GM18517 (cell line): ENCODE measurements around the gene FER.

Experiments
- ATAC-seq: cut with Tn5 transposase; IDR thresholded peaks from one replicate; pipeline ENCODE4 v1.9.1; 2021; ENCODE audit warnings: mild to moderate bottlenecking, moderate library complexity; ENCODE audit not compliant: unreplicated experiment

The FER gene

GRCh38 chr5:109099081-109099480 lies 351.4 kb downstream of the FER start:
- ATAC-seq: no peak

GRCh38 chr5:109100971-109101370 lies 353.3 kb downstream of the FER start:
- ATAC-seq: no peak

- ATAC-seq: no peak
These were observed 354.5 kb downstream of the FER start for GRCh38 chr5:109102096-109102690.

- no peak for ATAC-seq
These were observed 358.1 kb downstream of the FER start for GRCh38 chr5:109105631-109106267.

- ATAC-seq: no peak
These were observed 364.0 kb downstream of the FER start for GRCh38 chr5:109111680-109112079.

- ATAC-seq: no peak
These were observed 365.9 kb downstream of the FER start for GRCh38 chr5:109113608-109114007.

- ATAC-seq: no peak
These were observed 373.5 kb downstream of the FER start for GRCh38 chr5:109121225-109121624.

GRCh38 chr5:109125755-109126429 lies 378.2 kb downstream of the FER start:
- ATAC-seq: no peak

GRCh38 chr5:109126481-109126880 lies 378.8 kb downstream of the FER start:
- ATAC-seq: no peak

GRCh38 chr5:109136906-109137305 lies 389.2 kb downstream of the FER start:
- no peak for ATAC-seq

GRCh38 chr5:109141222-109142200 lies 393.8 kb downstream of the FER start:
- ATAC-seq: no peak

- ATAC-seq: no peak
These were observed 395.3 kb downstream of the FER start for GRCh38 chr5:109143031-109143430.

- no peak for ATAC-seq
These were observed 397.4 kb downstream of the FER start for GRCh38 chr5:109145139-109145538.

- ATAC-seq: no peak
These were observed 398.9 kb downstream of the FER start for GRCh38 chr5:109146591-109146990.

- no peak for ATAC-seq
These were observed 404.9 kb downstream of the FER start for GRCh38 chr5:109152565-109152964.

- ATAC-seq: no peak
These were observed 407.9 kb downstream of the FER start for GRCh38 chr5:109155625-109156024.

- no peak for ATAC-seq
These were observed 409.2 kb downstream of the FER start for GRCh38 chr5:109156885-109157284.

GRCh38 chr5:109160468-109160867 lies 412.8 kb downstream of the FER start:
- ATAC-seq: no peak

- peak; percentile 84 for ATAC-seq
These were observed 414.4 kb downstream of the FER start for GRCh38 chr5:109161914-109162683.

GRCh38 chr5:109163336-109163735 lies 415.6 kb downstream of the FER start:
- no peak for ATAC-seq
